GM12874 (cell line): ENCODE measurements around the gene SLC12A9.

Experiments used
- CTCF ChIP-seq: IDR thresholded peaks from 2 replicates; pipeline ENCODE4 v1.5.1; 2011; ENCODE audit warnings: low read depth, mild to moderate bottlenecking, control low read depth, low read length, moderate library complexity; ENCODE audit not compliant: insufficient read depth

Gene SLC12A9

GRCh38 chr7:100886142-100886935 is 33.8 kb downstream of the SLC12A9 start:
- no peak for TF ChIP-seq CTCF

- no peak for TF ChIP-seq CTCF
These were observed 34.5 kb downstream of the SLC12A9 start for GRCh38 chr7:100886936-100887515.

- TF ChIP-seq CTCF: no peak
These were observed 35.2 kb downstream of the SLC12A9 start for GRCh38 chr7:100887516-100888290.

GRCh38 chr7:100888291-100888987 is 35.9 kb downstream of the SLC12A9 start:
- TF ChIP-seq CTCF: no peak

GRCh38 chr7:100888988-100889750 is 36.7 kb downstream of the SLC12A9 start, which contains the start of gene UFSP1:
Gene UFSP1, minus strand, starts transcription at chr7:100889715. Its CDS starts 444 bp downstream, at chr7:100889271.
- TF ChIP-seq CTCF: no peak

- no peak for TF ChIP-seq CTCF
These were observed 38.4 kb downstream of the SLC12A9 start for GRCh38 chr7:100890653-100891567.
